Left renal pelvis (tissue), 4 donors: ENCODE measurements around the gene NUP62CL. TPM values are rescaled to one million over a fixed set of nuclear protein-coding genes. Genes with fewer than 3 reads are reported as not detected.

ENCODE experiments used
- DNase-seq, 4 donors: peaks; one replicate each; pipeline ENCODE4 v3.0.0-alpha.2; 2013; ENCODE audit warnings: low read depth in 4 of 4, low spot score in 3 of 4
- polyA plus RNA-seq, 4 donors: library from polyadenylated mRNA; unstranded; fragments of 120-200 nt; gene quantifications; one replicate each; pipeline ENCODE4 v1.2.1, GENCODE V29; 2013; ENCODE audit not compliant: insufficient read length in 4 of 4

The NUP62CL gene
- polyA plus RNA-seq, 4 donors = 0.82 to 11.6 (median 11.0) TPM

- no peak for DNase-seq
These were observed 51.2 kb downstream of the NUP62CL start for GRCh38 chrX:107154787-107155620.

- DNase-seq = no peak
These were observed 53.2 kb downstream of the NUP62CL start for GRCh38 chrX:107153005-107153404.

GRCh38 chrX:107146670-107147069, 59.6 kb downstream of the NUP62CL start:
- DNase-seq = no peak

- DNase-seq = no peak
These were observed 70.3 kb downstream of the NUP62CL start for GRCh38 chrX:107135965-107136307.

- DNase-seq = no peak
These were observed 70.9 kb downstream of the NUP62CL start for GRCh38 chrX:107135049-107135964.

GRCh38 chrX:107123750-107124149, 82.5 kb downstream of the NUP62CL start:
- no peak for DNase-seq

GRCh38 chrX:107119283-107119682, 87.0 kb downstream of the NUP62CL start:
- no peak for DNase-seq

GRCh38 chrX:107118322-107119147, 87.7 kb downstream of the NUP62CL start, which contains the start of gene RBM41:
RBM41 (minus strand) TSS chrX:107118822; CDS start chrX:107118773, 49 bp downstream.
- peak; percentile 50 to 64 (median 58) for DNase-seq

GRCh38 chrX:107117993-107118321, 88.3 kb downstream of the NUP62CL start:
- peak in 1 of 4 donors; percentile 0 for DNase-seq

- no peak for DNase-seq
These were observed 98.8 kb downstream of the NUP62CL start for GRCh38 chrX:107107459-107107858.

- DNase-seq = no peak
These were observed 103.3 kb downstream of the NUP62CL start for GRCh38 chrX:107102980-107103379.

- DNase-seq = no peak
These were observed 130.1 kb downstream of the NUP62CL start for GRCh38 chrX:107076158-107076557.

Other genes starting within 250 kb of the NUP62CL start
- gene MORC4, start 206.2 kb downstream of the NUP62CL start, polyA plus RNA-seq = 10 to 100 TPM; 18.9 to 31.1 (median 23.4) TPM
- gene RBM41, start 87.6 kb downstream of the NUP62CL start, polyA plus RNA-seq = 10 to 100 TPM; 14.5 to 28.5 (median 21.5) TPM
- gene DNAAF6, start 178 bp upstream of the NUP62CL start, polyA plus RNA-seq = under 1 TPM in 1 of 4 donors, not detected in 3; 0.09 TPM
- under 1 TPM; 0.33 to 0.52 (median 0.44) TPM for gene FRMPD3, start 243.2 kb upstream of the NUP62CL start, polyA plus RNA-seq